HG02678 (cell line): ENCODE results near the gene PLA2G2F.

Experiments
- ATAC-seq: cut with Tn5 transposase; IDR thresholded peaks from one replicate; pipeline ENCODE4 v1.9.1; 2021; ENCODE audit warnings: mild to moderate bottlenecking, moderate library complexity; ENCODE audit not compliant: unreplicated experiment

The PLA2G2F gene, protein sequence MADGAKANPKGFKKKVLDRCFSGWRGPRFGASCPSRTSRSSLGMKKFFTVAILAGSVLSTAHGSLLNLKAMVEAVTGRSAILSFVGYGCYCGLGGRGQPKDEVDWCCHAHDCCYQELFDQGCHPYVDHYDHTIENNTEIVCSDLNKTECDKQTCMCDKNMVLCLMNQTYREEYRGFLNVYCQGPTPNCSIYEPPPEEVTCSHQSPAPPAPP

DNA sequence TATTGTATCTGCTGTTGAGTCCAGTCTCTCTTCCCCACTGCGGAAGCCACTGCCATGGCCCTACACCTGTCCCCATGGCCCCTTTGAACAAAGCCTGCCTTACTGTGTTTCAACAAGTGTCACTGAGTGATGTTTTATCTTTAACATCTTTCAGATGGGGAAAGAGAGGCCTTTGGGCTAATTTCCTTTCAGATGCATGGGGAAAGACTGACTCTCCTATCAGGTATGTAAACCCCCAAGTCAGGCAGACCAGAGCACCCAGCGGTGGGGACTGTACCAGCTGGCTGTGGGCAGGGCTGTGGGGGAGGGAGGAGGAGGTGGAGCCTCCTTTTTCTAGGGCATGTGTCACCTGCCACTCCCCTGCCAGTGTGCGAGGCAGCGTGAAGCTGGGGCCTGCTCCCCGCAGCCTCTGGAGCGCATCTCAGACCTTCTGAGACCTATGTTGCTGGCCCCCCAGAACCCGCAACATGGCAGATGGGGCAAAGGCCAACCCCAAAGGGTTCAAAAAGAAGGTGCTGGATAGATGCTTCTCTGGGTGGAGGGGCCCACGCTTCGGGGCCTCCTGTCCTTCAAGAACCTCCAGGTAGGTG is at the start of gene PLA2G2F:
PLA2G2F (plus strand) TSS at position 363 of the 590 bp plus-strand sequence; CDS start at position 468, 105 bp downstream.
- no peak for ATAC-seq

DNA sequence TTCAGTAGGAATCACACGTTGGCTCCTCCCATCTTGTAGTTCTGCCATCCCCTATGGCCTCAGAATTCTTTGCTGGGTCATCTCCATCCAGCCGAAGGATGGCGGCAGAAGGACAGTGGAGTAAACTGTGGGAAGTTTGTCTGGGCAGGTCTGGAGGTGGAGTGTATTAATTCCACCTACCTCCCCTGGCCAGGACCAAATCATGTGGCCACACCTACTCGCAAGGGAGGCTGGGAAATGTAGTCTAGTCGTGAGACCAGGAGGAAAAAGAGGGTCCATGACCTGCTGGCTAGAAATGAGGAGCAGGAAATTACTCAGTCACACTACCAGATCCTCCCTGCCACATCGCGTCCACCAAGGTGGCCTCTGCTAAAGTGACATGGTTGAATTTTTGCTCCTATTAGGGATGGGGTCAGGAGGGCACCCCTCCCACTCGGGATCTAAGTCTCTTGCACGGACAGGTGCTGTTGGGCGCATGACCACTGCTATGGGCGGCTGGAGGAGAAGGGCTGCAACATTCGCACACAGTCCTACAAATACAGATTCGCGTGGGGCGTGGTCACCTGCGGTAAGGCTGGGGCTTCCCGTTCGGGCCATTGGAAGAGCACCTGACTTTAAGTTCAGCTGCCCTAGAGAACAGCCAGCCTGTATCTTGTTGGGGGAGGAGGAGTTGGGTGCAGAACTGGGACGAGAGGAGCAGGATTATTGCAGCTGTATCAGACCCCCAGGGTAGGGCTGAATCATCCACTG is 49.6 kb upstream of the PLA2G2F start:
- no peak for ATAC-seq

DNA sequence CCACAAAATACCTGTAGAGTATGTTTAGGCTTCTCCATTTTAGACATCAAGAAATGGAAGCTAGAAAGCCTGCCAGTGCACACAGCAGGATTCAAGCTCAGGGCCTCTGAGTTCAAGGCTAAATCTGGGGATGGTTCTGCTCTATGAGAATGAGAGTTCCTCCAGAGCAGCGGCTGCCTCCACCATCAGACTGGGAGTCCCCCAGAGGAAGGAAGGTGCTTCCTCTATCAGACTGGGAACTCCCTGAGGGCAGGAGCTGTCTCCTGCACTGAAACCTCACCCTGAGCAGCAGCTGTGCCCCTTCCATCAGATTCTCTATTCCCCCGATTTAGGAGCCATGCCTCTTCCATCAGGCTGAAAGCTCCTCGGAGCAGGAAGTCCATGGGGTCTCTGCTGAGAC is 49.0 kb upstream of the PLA2G2F start:
- ATAC-seq = no peak

DNA sequence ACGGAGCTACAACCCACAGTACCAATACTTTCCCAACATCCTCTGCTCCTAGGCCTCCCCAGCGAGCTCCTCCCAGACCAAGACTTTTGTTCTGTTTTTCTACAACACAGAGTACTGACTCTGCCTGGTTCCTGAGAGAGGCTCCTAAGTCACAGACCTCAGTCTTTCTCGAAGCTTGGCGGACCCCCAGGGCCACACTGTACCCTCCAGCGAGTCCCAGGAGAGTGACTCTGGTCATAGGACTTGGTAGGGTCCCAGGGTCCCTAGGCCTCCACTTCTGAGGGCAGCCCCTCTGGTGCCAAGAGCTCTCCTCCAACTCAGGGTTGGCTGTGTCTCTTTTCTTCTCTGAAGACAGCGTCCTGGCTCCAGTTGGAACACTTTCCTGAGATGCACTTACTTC is 48.5 kb upstream of the PLA2G2F start:
- no peak for ATAC-seq

DNA sequence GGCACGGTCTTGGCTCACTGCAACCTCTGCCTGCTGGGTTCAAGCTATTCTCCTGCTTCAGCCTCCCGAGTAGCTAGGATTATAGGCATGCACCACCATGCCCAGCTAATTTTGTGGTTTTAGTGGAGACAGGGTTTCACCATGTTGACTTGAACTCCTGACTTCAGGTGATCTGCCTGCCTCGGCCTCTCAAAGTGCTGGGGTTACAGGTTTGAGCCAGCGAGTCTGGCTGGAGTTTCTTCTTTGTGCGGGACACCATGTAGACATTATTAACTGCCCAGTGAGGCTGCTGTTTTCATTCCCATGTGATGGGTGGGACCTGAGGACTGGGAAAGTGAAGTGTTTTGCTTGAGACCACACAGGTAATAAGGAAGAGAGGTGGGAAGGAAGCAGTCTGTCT is 45.8 kb upstream of the PLA2G2F start:
- no peak for ATAC-seq

DNA sequence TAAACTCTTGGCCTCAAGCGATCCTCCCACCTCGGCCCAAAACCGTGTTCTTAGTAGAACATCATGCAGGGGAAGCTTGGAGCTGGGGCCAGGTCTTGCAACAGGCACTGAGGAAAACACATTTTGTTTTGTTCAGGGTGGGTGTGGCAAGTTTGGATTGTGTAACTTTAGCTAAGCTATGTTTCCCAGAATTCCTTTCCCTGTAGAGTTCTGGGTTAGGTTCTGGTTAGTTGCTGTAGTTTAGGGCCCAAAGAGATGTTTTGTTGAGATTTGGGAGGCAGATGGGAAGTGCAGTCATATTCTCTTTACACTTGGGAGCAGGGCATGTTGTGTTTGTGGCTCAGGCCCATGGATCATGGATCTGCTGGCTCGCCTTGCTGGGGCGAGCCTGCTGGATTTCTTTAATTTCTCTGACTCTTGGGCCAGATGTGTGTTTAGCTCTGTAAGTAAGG is 45.2 kb upstream of the PLA2G2F start:
- no peak for ATAC-seq

DNA sequence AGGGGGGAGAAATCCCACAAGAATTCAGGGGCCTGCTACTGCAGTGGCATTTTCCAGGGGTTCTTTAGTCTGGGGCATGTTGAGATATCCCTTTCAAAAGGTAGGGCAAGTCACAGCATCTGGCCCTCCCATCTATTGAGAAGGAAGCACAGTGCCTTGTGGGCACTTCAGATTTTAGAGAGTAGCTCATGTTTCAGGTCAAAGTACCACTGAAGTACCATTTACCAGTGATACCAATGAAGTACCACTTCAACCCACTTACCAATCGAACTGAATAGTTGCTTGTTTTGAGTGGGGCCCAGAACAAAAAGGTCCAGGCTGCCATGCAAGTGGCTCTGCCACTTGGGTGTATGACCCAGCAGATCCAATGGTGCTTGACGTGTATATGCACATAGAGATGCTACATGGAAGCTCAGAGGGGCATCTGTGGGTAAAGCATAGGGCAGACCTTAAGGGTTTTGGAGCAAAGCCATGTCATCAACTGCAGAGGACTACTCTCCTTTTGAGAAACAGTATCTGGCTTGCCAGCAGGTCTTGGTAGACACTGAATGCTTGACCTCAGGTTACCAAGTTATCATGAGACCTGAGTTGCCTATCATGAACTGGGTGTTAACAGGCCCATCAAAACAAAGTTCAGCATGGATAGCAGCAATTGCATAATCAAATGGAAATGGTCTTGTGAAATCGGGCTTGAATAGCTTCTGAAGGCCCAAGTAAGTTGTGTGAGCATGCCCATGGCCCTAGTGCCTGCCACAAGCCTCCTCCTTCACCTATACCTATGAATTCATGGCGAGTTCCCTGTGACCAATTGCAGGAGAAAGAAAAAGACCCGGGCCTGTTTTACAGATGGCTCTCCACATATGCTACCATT is 43.3 kb upstream of the PLA2G2F start:
- no peak for ATAC-seq

DNA sequence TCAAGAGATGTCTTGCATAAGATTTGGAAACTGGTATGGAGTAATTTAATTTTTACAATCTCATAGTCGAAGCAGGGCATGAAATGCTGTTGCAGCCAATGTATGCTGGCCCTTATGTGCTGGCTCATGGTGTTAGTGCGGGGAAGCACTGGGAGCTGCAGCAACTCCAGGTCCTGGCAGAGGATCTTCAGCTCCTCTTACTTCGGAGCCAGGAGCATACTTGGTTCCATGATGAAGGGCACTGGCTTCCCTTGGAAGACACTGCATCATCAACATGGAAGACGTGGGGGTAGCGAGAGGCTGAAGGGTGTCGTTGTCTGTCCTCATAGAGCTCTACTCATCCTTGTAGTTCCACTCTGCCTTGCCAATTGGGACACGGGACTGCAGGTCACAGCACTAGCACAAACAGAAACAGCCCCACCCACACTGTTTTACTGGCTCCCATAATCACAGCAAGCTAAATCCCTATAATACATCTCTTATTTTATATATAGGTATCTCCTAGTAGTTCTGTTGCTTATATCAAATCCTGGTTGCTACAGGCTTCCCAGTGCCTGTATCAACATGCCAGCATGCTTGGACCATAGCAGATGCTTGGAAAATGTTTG is 42.2 kb upstream of the PLA2G2F start:
- no peak for ATAC-seq

DNA sequence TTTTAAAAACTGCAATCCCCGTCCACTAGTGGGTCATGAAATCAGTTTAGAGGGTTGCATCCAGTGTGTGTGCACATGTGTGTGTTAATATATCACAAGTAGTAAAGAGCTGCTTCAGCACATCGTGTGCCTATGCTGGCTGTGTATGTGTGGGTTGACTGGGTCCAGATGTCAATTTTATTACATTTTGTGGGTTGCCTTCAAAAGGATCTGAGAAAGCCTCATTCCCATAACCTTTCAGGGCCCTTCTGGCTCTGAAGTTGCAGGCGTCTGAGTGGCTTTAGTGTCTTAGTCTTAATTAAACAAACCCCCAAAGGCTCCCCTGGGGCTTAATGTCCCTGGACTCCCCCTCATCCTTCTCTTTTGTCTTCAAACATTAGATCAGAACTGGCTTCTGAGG is 39.6 kb upstream of the PLA2G2F start:
- ATAC-seq = no peak

DNA sequence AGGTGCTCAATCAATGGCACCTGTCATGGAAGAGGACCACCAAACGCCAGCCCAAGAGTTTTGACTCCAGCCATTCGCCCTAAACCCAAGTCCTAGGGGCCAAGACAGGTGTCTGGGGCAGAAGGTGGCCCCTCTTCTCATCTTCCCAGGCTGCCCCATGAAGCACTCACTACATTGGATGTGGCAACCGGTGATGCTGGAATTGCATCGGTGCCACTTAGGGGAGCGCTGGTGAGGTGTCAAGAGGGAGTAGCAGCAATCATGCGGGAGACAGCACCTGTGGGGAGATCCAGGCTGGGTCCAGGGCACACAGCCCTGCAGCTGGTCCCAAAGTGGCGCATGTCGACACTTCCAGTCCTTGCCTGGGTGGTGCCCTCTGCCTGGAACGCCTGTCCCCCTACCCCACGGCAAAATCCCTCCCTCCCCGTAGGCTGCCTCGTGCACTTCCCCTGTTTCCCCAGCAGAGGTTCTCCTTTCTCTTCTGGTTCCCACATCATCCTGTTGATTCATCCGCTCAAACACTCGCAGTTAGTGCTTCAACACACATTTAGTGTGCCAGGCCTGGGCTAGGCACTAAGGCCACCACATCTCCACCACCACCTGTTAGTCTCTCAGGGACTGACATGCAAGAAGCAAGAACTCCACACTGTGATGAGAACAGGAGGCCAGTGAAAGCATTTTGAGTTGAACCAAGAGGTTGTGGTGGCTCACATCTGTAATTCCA is 38.3 kb upstream of the PLA2G2F start:
- no peak for ATAC-seq

DNA sequence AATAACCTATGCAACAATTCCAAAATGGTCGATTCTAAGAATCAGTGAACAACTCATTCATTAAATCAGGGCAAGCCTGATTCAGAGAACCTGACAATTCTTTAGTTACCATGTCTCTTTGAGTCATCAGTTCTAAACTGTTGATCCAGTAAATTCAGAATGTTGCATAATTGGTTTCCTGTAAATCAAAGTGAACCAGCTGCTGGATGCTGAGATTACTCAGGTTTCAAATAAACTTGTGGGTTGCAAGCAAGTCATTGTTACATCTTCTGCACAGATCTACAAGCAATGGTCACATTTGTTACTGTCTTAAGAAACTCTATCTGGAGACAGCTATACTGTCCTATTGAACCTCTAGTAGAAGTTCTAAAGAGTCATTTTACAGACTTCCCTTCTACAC is 36.2 kb upstream of the PLA2G2F start:
- no peak for ATAC-seq

DNA sequence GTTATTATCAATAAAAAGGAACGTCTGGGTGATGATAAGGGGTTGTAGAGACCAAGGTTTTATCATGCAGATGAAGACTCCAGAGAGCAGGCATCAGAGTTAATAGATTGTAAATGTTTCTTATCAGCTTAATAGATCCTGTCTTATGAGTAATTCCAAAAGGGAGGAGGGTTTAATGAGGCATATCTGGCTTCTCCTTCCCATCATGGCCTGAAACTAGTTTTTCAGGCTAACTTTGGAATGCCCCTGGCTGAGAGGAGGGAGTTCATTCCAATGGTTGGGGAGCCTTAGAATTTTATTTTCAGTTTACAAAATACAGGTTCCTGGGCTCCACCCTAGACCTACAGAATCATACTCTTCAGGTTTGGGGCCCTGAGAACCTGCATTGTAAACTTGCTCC is 33.3 kb upstream of the PLA2G2F start:
- ATAC-seq = no peak

DNA sequence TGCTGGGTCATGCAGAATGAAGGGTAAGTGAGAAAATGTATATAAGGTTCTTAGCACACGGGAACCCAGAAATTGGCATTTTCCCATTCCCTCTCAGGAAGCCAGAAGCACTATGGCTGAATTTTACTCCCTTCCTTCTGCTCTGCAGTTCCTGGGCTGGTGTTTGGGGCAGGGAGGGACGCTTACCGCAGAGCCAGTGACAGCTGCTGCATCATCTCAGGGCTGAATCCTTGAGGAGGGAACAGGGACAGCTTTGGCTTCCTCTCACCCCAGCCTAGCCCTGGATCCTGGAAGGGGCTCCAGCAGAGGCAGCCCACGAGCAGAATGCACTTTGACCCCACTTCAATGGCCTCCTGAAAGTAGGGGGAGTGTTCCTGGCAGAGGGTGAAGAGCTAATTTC is 31.8 kb upstream of the PLA2G2F start:
- no peak for ATAC-seq

DNA sequence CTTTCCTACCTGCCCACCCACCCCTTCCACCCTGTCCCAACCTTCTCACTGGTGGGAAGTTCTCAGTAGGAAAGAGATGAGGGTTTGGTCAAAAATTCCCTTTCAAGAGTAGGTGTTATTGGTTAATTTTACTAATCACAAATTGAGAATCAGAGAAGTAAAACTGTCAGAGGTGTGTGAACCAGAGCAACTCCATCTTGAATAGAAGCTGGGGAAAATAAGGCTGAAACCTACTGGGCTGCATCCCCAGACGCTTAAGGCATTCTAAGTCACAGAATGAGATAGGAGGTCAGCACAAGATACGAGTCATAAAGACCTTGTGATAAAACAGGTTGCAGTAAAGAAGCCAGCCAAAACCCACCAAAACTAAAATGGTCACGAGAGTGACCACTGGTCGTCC is 31.3 kb upstream of the PLA2G2F start:
- no peak for ATAC-seq

DNA sequence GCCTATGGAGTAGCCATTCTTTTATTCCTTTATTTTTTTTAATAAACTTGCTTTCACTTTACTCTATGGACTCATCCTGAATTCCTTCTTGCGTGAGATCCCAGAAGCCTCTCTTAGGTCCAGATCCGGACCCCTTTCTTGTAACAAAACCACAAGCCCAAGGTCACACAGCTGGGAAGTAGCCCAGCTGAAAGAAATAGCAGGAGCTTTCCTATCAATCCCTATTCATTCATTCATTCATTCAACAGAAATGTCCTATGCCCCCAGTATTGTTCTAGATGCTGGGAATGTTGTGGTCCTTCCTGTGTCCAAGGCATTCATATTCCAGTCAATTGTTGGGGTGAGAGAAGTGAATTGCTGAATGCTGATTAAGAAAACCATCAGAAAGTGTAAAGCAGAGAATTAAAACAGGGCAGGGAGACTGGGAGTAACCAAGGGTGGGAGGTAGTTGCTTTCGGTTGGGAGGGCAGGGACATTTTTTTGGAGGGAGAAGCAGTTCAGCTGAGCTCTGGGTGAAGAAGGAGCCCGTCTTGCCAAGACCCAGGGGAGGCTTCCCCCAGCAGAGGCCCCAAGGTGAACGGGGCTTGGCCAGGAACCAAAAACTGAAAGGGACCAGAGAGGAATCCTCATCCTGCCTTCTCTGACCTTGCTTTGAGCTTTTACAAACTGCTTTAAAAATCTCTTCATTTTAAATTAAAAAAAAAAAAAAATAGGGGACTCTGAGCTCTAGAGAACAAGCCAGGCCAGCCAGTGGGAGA is 30.6 kb upstream of the PLA2G2F start:
- no peak for ATAC-seq

DNA sequence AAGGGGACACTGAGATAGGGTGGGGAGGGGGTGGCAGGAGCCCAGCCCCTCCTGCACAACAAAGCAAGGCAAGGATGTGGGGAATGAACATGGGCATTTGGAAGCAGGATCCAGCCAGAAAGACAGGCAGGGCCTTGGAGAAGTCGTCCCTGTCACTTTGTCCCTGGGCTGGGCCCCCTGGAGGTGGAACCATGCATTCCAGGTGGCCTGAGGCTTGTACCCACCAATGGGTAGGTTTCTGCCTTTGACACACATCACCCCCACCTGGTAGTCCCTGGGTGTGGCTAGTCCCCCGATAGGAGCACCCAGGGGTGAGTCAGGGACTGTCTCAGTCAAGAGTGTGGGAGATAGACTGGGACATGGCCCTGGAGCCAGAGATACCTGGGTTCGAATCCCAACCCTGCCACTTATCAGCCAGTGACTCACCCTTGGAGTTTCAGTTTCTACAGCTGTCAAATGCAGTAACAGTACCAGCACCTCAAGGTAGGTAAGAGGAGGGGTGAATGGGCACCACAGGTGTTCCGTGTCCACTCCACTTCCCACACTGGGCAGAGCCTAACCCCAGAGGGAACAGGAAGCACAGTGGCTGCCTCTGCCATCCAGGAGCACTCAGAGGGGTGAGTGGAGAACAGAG is 29.8 kb upstream of the PLA2G2F start:
- ATAC-seq = no peak

DNA sequence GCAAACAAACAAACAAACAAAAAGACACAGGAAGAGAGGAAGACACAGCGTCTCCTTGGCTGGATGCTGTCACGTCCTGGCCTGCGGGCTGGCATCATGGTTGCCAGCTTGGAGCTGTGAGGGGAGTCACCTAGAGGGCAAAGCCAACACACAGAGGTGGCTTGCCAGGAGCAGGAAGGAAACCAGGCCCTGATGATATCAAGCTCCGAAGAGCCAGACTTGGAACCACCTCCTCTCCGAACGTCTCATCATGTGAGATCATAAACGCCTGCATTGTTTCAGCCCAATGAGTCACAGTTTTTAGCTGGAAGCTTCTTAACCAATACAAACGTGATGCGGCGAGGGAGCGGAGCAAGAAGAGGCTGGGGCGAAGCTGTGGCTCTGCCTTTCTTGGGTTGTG is 28.4 kb upstream of the PLA2G2F start:
- no peak for ATAC-seq

DNA sequence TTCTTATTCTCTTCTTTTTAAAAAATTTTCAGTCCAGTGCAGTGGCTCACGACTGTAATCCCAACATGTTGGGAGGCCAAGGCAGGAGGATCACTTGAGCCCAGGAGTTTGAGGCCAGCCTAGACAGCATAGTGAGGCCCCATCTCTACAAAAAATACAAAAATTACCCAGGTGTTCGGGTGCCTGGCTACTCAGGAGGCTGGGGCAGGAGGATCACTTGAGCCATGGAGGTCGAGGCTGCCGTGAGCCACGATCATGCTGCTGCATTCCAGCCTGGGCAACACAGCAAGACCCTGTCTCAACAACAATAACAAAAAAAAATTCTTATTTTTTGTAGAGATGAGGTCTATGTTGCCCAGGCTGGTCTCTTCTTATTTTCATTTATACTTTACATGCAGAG is 27.7 kb upstream of the PLA2G2F start:
- no peak for ATAC-seq
